ENCODE results near the gene GSTO1. TPM values are rescaled to one million over a fixed set of nuclear protein-coding genes. Genes with fewer than 3 reads are reported as not detected.
A peak's percentile ranks its signal among the peaks of the same experiment; 100 is the strongest.

Gene GSTO1
- total and polyA plus RNA-seq, 9 of the 15 experiments (the other 6 are each of a cell fraction or from before 2014, with no cell fraction given), result 136 to 592 (median 237) TPM

- TF ChIP-seq ARID4B (CRISPR knock-in tag; IDR thresholded peaks at IDR 0.05), result no peak
- TF ChIP-seq CREB1 (IDR thresholded peaks at IDR 0.05), result no peak
- TF ChIP-seq CREB1 (CRISPR knock-in tag; IDR thresholded peaks at IDR 0.05), result no peak
- peak; percentile 45; the same call in 1 of the 2 replicates for TF ChIP-seq CREM (IDR thresholded peaks at IDR 0.05; ENCODE audit: low read depth)
- TF ChIP-seq ZNF395 (CRISPR knock-in tag; IDR thresholded peaks at IDR 0.05), result no peak
- TF ChIP-seq RBFOX2 (IDR thresholded peaks at IDR 0.05; ENCODE audit: low read depth, low read length), result peak; percentile 92
- TF ChIP-seq NR2C1 (IDR thresholded peaks at IDR 0.05), result peak; percentile 79
- TF ChIP-seq NR2C1 (tag; IDR thresholded peaks at IDR 0.05), result peak; percentile 76
- TF ChIP-seq KLF6 (CRISPR knock-in tag; IDR thresholded peaks at IDR 0.05; ENCODE audit: borderline replicate concordance), result no peak
- 0 out of 4 replicates have a peak, but pooled peaks have one; percentile 24 to 67 for TF ChIP-seq SIN3A (IDR thresholded peaks at IDR 0.05; ENCODE audit: borderline replicate concordance in 2 of 2, control insufficient read depth in 1 of 2, low read depth in 2 of 2, low read length in 2 of 2)
- no peak for TF ChIP-seq SMAD1 (IDR thresholded peaks at IDR 0.05; ENCODE audit: low read depth, low read length, partially characterized antibody)
- peak; percentile 64; the same call in 1 of the 2 replicates for TF ChIP-seq GABPB1 (CRISPR knock-in tag; IDR thresholded peaks at IDR 0.05)
- TF ChIP-seq FIP1L1 (IDR thresholded peaks at IDR 0.05; ENCODE audit: low read depth, low read length, poor library complexity, severe bottlenecking), result peak; percentile 38
- TF ChIP-seq CBX5 (IDR thresholded peaks at IDR 0.05; ENCODE audit: borderline replicate concordance, low read depth), result no peak
- TF ChIP-seq RBM14 (IDR thresholded peaks at IDR 0.05; ENCODE audit: borderline replicate concordance, insufficient read depth, low read depth, low read length), result no peak
- TF ChIP-seq ZNF232 (CRISPR knock-in tag; IDR thresholded peaks at IDR 0.05), result no peak
- TF ChIP-seq ZNF12 (CRISPR knock-in tag; IDR thresholded peaks at IDR 0.05), result no peak
- TF ChIP-seq HNRNPLL (IDR thresholded peaks at IDR 0.05; ENCODE audit: low read depth, low read length, poor library complexity, severe bottlenecking), result peak; percentile 32
- TF ChIP-seq NFATC3 (IDR thresholded peaks at IDR 0.05), result no peak
- peak; percentile 94 for TF ChIP-seq POLR2G (IDR thresholded peaks at IDR 0.05; ENCODE audit: low read depth, low read length)
- TF ChIP-seq ESRRA (IDR thresholded peaks at IDR 0.05; ENCODE audit: borderline replicate concordance, low read depth), result peak; percentile 92
- 0 out of 2 replicates have a peak, but pooled peaks have one; percentile 33 for TF ChIP-seq EP300 (IDR thresholded peaks at IDR 0.05; ENCODE audit: low read length)
- peak; percentile 85 for TF ChIP-seq POLR2A (conservative IDR thresholded peaks at IDR 0.05)
- TF ChIP-seq LCOR (CRISPR knock-in tag; IDR thresholded peaks at IDR 0.05), result 0 out of 2 replicates have a peak, but pooled peaks have one; percentile 46
These were observed at the start of gene GSTO1 (continued) for GRCh38 chr10:104254493-104255310.
